ENCODE results near the gene DLK1. TPM values are rescaled to one million over a fixed set of nuclear protein-coding genes. Genes with fewer than 3 reads are reported as not detected.

DLK1 gene
- total RNA-seq, 1 donor from 2014 or later = 0.86 TPM

DNA sequence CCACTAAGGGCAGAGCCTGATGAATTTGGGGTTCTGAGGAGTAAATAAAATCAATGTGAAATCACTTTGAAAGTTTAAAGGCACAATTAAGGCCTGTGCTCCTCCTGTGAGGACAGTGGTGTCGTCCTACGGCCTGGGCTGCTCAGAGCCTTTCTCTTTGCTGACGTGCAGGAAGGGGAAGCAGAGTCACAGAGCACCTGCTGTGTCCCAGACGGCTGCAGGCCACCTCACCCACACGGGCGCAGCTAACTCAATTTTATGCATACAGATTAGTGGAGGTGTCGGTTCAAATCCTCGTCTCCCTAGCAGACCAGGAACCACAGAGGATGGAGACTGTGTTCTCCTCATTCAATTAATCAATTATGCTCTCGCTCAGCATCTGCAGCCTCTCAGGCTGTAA lies 11.4 kb upstream of the DLK1 start:
- no peak overlapping the region for H3K4me3 Mint-ChIP-seq (ENCODE audit: unreplicated experiment)
- peaks cover 18% of the 10 kb centered on the region for H3K27me3 Mint-ChIP-seq (ENCODE audit: unreplicated experiment)
- no peak overlapping the region for H3K27ac Mint-ChIP-seq (ENCODE audit: unreplicated experiment)
- H3K36me3 Mint-ChIP-seq (ENCODE audit: unreplicated experiment) = no peaks in the 10 kb centered on the region
- no peaks in the 10 kb centered on the region for H3K9me3 Mint-ChIP-seq (ENCODE audit: unreplicated experiment)
- peaks cover 3% of the 10 kb centered on the region for H3K4me1 Mint-ChIP-seq (ENCODE audit: unreplicated experiment)
- no peak for DNase-seq (ENCODE audit: extremely low spot score, unreplicated experiment)
- no peak for TF ChIP-seq CTCF (IDR thresholded peaks at IDR 0.05)

- no peak for DNase-seq (ENCODE audit: extremely low spot score, unreplicated experiment)
- H3K4me1 Mint-ChIP-seq (ENCODE audit: unreplicated experiment) = peaks cover 3% of the 10 kb centered on the region
- no peak overlapping the region for H3K27ac Mint-ChIP-seq (ENCODE audit: unreplicated experiment)
- H3K9me3 Mint-ChIP-seq (ENCODE audit: unreplicated experiment) = no peaks in the 10 kb centered on the region
- no peak overlapping the region for H3K4me3 Mint-ChIP-seq (ENCODE audit: unreplicated experiment)
- H3K36me3 Mint-ChIP-seq (ENCODE audit: unreplicated experiment) = no peaks in the 10 kb centered on the region
- peaks cover 21% of the 10 kb centered on the region for H3K27me3 Mint-ChIP-seq (ENCODE audit: unreplicated experiment)
- TF ChIP-seq CTCF (IDR thresholded peaks at IDR 0.05) = no peak
These were observed 10.9 kb upstream of the DLK1 start for GRCh38 chr14:100715803-100716202.

GRCh38 chr14:100717386-100717785 lies 9.3 kb upstream of the DLK1 start:
- H3K27ac Mint-ChIP-seq (ENCODE audit: unreplicated experiment) = no peak overlapping the region
- no peak for DNase-seq (ENCODE audit: extremely low spot score, unreplicated experiment)
- no peaks in the 10 kb centered on the region for H3K9me3 Mint-ChIP-seq (ENCODE audit: unreplicated experiment)
- no peaks in the 10 kb centered on the region for H3K36me3 Mint-ChIP-seq (ENCODE audit: unreplicated experiment)
- no peak overlapping the region for H3K4me3 Mint-ChIP-seq (ENCODE audit: unreplicated experiment)
- TF ChIP-seq CTCF (IDR thresholded peaks at IDR 0.05) = no peak
- peaks cover 35% of the 10 kb centered on the region for H3K27me3 Mint-ChIP-seq (ENCODE audit: unreplicated experiment)
- H3K4me1 Mint-ChIP-seq (ENCODE audit: unreplicated experiment) = peaks cover 3% of the 10 kb centered on the region

GRCh38 chr14:100719976-100720520 lies 6.6 kb upstream of the DLK1 start:
- no peaks in the 10 kb centered on the region for H3K9me3 Mint-ChIP-seq (ENCODE audit: unreplicated experiment)
- no peak overlapping the region for H3K27ac Mint-ChIP-seq (ENCODE audit: unreplicated experiment)
- TF ChIP-seq CTCF (IDR thresholded peaks at IDR 0.05) = no peak
- no peaks in the 10 kb centered on the region for H3K4me1 Mint-ChIP-seq (ENCODE audit: unreplicated experiment)
- H3K36me3 Mint-ChIP-seq (ENCODE audit: unreplicated experiment) = no peaks in the 10 kb centered on the region
- peaks cover 54% of the 10 kb centered on the region for H3K27me3 Mint-ChIP-seq (ENCODE audit: unreplicated experiment)
- no peak for DNase-seq (ENCODE audit: extremely low spot score, unreplicated experiment)
- no peak overlapping the region for H3K4me3 Mint-ChIP-seq (ENCODE audit: unreplicated experiment)

- peaks cover 66% of the 10 kb centered on the region for H3K27me3 Mint-ChIP-seq (ENCODE audit: unreplicated experiment)
- no peak for TF ChIP-seq CTCF (IDR thresholded peaks at IDR 0.05)
- no peak overlapping the region for H3K27ac Mint-ChIP-seq (ENCODE audit: unreplicated experiment)
- H3K36me3 Mint-ChIP-seq (ENCODE audit: unreplicated experiment) = no peaks in the 10 kb centered on the region
- H3K4me3 Mint-ChIP-seq (ENCODE audit: unreplicated experiment) = no peak overlapping the region
- no peaks in the 10 kb centered on the region for H3K9me3 Mint-ChIP-seq (ENCODE audit: unreplicated experiment)
- DNase-seq (ENCODE audit: extremely low spot score, unreplicated experiment) = no peak
- no peaks in the 10 kb centered on the region for H3K4me1 Mint-ChIP-seq (ENCODE audit: unreplicated experiment)
These were observed 5.1 kb upstream of the DLK1 start for GRCh38 chr14:100721568-100721967.

All from osteocyte (in vitro differentiated cells).